ENCODE results near the gene FMO1.

DNA sequence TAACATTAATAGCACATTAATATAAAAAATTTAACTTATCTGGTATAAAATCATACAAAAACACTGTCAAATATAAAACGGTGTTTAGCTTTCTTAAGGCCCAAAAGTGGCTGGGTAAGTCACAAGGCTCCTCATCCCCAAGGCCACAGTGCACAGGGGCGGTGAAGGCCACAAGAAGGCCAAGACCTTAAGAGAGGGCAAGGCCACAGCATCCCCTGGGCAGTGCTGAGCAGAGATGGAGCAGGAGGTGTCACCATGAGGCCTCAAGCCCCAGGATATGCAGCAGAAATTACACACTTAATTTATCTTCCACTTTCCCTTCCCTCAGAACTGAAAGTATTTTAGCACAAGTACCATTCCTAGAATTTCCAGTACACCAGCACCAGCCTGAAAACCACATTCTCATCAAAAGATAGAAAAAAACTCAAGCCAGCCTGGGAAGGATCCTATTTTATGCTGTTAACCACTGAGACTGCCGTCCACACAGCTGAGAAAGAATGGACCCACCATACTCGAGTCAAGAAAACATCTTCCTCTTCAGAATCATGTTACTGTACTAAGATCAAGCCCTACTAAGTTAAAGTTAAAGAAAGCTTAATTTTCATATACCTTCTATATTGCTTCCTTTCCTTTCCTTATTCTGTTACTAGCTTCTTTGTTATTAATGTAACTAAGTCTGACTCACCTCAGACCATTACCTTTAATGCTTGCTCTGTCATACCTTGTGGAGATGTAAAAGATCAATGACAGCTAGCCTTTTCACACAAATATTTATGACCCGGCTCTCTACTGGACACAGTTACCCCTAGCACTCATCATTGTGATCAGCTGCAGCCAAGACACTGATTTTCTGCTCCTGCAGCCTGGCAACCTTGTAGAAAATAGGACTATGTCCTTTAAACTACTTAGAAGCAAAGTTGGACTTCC is 26.4 kb upstream of the FMO1 start:
- TF ChIP-seq CEBPB (IDR thresholded peaks at IDR 0.05) (no peak), EP300 (IDR thresholded peaks at IDR 0.05; ENCODE audit: borderline replicate concordance) (no peak), RAD21 (IDR thresholded peaks at IDR 0.05; ENCODE audit: low read depth) (no peak)

Data from Ishikawa (cell line).